PC-9 (cell line): ENCODE results near the gene SLC35F3. TPM values are rescaled to one million over a fixed set of nuclear protein-coding genes. Genes with fewer than 3 reads are reported as not detected.
"Not testable (repeated sequence)": the region's sequence is repeated elsewhere in the genome, so short reads cannot be mapped to it uniquely, and the experiment has no call there.

Experiments used
- BruUV-seq: library from RNA; stranded (reverse); fragments of 400-500 nt; replicated peaks from 2 replicates; lab custom pipeline; 2021; lab: Mats Ljungman, UMichigan
- CTCF ChIA-PET: fragments of 300-600 bp; sonication (Branson Sonifier 250); formaldehyde crosslinking; loops from one replicate; lab custom pipeline; 2022; ENCODE audit warnings: antibody characterized with exemption; lab: Charles Lee
- POLR2A ChIA-PET: fragments of 300-600 bp; sonication (Branson Sonifier 250); formaldehyde crosslinking; loops from one replicate; lab custom pipeline; 2022; ENCODE audit warnings: antibody characterized with exemption; ENCODE audit not compliant: unreplicated experiment; lab: Charles Lee
- DNase-seq, 2 experiments: peaks; one replicate each; pipeline versions ENCODE4 v3.0.0 to v3.0.0-alpha.2; 2015 to 2022; ENCODE audit warnings: mixed read lengths in 1 of 2
- H2AFZ ChIP-seq: fragments of 200-600 bp; sonication (generic); 2 replicates; pipeline ENCODE4 v1.8.1; 2017; ENCODE audit warnings: antibody characterized with exemption
- H3F3A ChIP-seq: fragments of 200-600 bp; sonication (generic); 2 replicates; pipeline ENCODE4 v1.8.1; 2017; ENCODE audit warnings: antibody characterized with exemption, mild to moderate bottlenecking, low read depth; ENCODE audit not compliant: insufficient read depth
- H3K27ac ChIP-seq: fragments of 200-600 bp; sonication (generic); 2 replicates; pipeline ENCODE4 v1.6.1; 2016; ENCODE audit warnings: mixed run types
- H3K27me3 ChIP-seq: fragments of 200-600 bp; sonication (generic); 2 replicates; pipeline ENCODE4 v1.6.1; 2016; ENCODE audit warnings: low read depth, mixed run types; ENCODE audit not compliant: insufficient read depth
- H3K36me3 ChIP-seq: fragments of 200-600 bp; sonication (generic); 2 replicates; pipeline ENCODE4 v1.6.1; 2016; ENCODE audit warnings: low read depth, mixed run types
- H3K4me1 ChIP-seq: fragments of 200-600 bp; sonication (generic); replicated peaks from 2 replicates; pipeline ENCODE4 v1.6.1; 2016; ENCODE audit warnings: mixed run types; ENCODE audit not compliant: insufficient read depth
- H3K4me2 ChIP-seq: fragments of 200-600 bp; sonication (generic); 2 replicates; pipeline ENCODE4 v1.6.1; 2017; ENCODE audit warnings: mixed run types
- H3K4me3 ChIP-seq: fragments of 200-600 bp; sonication (generic); 2 replicates; pipeline ENCODE4 v1.6.1; 2016; ENCODE audit warnings: mixed run types
- H3K79me2 ChIP-seq: fragments of 200-600 bp; sonication (generic); 2 replicates; pipeline ENCODE4 v1.6.1; 2017; ENCODE audit warnings: low read depth, mixed run types
- H3K9me2 ChIP-seq: fragments of 200-600 bp; sonication (generic); 2 replicates; pipeline ENCODE4 v1.8.1; 2017; ENCODE audit warnings: mild to moderate bottlenecking; ENCODE audit not compliant: insufficient read depth
- H3K9me3 ChIP-seq: fragments of 200-600 bp; sonication (generic); 2 replicates; pipeline ENCODE4 v1.8.1; 2016; ENCODE audit warnings: low read depth; ENCODE audit not compliant: insufficient read depth
- H4K20me1 ChIP-seq: fragments of 200-600 bp; sonication (generic); 2 replicates; pipeline ENCODE4 v1.8.1; 2017; ENCODE audit not compliant: insufficient read depth
- EZH2 ChIP-seq: fragments of 200-600 bp; sonication (generic); IDR thresholded peaks from 2 replicates; pipeline ENCODE4 v1.8.0; 2017; ENCODE audit warnings: antibody characterized with exemption, low read depth
- intact Hi-C: fragments of 100-400 bp; cut with micrococcal nuclease; formaldehyde crosslinking; loops from one replicate; pipeline ENCODE4 v1.10.0; 2022; ENCODE audit not compliant: unreplicated experiment
- total RNA-seq: library from RNA; stranded (reverse); gene quantifications from 2 replicates; pipeline ENCODE4 v1.2.3, GENCODE V29; 2021
- TF ChIP-seq, protein P1 (sequence below): fragments of 200-600 bp; sonication (generic); conservative IDR thresholded peaks from 2 replicates; pipeline ENCODE4 v1.6.1; 2017; ENCODE audit warnings: mixed run types, antibody characterized with exemption, mild to moderate bottlenecking, moderate library complexity

SLC35F3 gene
- total RNA-seq, 1 experiment from 2014 or later, result 6.1 TPM

DNA sequence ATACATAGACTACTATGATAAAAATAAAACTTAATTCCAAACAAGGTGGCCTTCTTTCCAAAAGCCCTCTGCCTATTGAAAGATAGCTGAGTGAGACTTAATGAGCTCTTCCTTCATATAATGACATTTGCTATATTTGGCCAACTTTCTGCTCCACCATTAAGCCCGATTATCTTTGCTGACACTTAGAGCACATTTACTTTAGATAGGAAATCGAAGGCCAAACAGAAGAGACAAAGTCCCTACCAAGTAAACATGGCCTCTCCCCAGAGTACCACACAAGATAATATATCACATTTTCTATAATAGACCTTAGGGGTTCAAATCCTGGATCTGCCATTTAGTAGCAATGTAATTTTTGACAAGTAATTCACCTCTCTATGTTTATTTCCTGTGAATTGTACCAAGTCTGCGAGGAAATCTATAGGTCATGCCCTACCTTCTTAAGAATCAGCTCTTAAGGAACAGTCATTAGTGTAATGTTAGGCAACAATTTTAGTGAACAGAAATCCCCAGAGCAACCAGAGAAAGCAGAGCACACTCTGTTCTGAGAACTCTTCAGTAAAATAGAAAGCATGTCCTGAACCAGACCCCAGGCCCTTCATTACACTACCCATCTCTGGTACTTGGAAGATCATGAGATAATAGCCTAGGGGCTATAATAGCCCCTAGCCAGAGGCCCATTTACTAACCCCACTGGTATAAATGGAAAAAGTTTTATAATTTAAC lies 451.5 kb downstream of the SLC35F3 start:
- POLR2A ChIA-PET, result interaction anchor here (0.6 to 0.7 kb wide), 2 partner anchors 15 to 143 kb away, joined by 3 to 4 read pairs; no protein-coding TSS in a partner anchor

DNA sequence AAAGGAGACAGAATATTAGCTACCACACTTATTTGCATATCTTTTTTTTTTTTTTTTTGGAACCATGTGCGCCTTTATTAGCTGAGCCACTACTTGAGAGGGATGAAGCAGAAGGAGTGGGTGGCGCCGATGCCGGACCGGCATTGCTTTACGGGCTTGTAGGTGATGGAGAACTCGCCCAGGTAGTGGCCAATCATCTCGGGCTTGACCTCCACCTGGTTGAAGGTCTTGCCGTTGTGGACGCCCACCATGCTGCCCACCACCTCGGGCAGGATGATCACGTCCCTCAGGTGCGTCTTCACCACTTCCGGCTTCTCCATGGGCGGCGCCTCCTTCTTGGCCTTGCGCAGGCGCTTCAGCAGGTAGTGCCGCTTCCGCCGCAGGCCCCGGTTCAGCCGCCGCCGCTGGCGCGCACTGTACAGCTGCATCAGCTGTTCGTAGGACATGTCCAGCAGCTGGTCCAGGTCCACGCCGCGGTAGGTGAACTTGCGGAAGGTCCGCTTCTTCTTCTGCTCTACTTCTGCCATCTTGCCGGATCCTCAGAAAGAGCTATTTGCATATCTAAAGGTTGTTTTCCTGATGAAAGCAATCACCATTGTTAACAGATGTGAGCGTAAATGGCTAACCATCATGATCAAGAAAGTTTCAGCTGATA lies 452.3 kb downstream of the SLC35F3 start:
- H3K4me1 ChIP-seq, H3K27me3 ChIP-seq, H2AFZ ChIP-seq, H3K36me3 ChIP-seq, H3K4me2 ChIP-seq, H4K20me1 ChIP-seq, H3K27ac ChIP-seq, H3K9me3 ChIP-seq, H3K4me3 ChIP-seq, BruUV-seq, H3K79me2 ChIP-seq, CTCF ChIA-PET, intact Hi-C loops, H3K9me2 ChIP-seq, H3F3A ChIP-seq: not testable (repeated sequence)
- POLR2A ChIA-PET, result interaction anchor here (0.6 to 0.7 kb wide), 3 partner anchors 15 to 192 kb away, joined by 3 to 16 read pairs (median 4); no protein-coding TSS in a partner anchor
- DNase-seq, result peak in 1 of 2 experiments; percentile 46

More for the DNA sequence above, 451.5 kb downstream of the SLC35F3 start:
- BruUV-seq, result TSS peak; percentile 89
- no peaks in the 10 kb centered on the region; the same call in 1 of the 2 replicates for H3F3A ChIP-seq
- H3K79me2 ChIP-seq, result no peaks in the 10 kb centered on the region
- no peak overlapping the region for H3K27ac ChIP-seq
- H3K4me3 ChIP-seq, result no peak overlapping the region
- CTCF ChIA-PET, result no interaction called here
- no peaks in the 10 kb centered on the region for H3K9me2 ChIP-seq
- no peak overlapping the region for H3K4me2 ChIP-seq
- no peak for DNase-seq
- TF ChIP-seq EZH2, result no peak
- TF ChIP-seq, protein P1, sequence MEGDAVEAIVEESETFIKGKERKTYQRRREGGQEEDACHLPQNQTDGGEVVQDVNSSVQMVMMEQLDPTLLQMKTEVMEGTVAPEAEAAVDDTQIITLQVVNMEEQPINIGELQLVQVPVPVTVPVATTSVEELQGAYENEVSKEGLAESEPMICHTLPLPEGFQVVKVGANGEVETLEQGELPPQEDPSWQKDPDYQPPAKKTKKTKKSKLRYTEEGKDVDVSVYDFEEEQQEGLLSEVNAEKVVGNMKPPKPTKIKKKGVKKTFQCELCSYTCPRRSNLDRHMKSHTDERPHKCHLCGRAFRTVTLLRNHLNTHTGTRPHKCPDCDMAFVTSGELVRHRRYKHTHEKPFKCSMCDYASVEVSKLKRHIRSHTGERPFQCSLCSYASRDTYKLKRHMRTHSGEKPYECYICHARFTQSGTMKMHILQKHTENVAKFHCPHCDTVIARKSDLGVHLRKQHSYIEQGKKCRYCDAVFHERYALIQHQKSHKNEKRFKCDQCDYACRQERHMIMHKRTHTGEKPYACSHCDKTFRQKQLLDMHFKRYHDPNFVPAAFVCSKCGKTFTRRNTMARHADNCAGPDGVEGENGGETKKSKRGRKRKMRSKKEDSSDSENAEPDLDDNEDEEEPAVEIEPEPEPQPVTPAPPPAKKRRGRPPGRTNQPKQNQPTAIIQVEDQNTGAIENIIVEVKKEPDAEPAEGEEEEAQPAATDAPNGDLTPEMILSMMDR, result no peak
- H3K9me3 ChIP-seq, result no peaks in the 10 kb centered on the region; the same call in 1 of the 2 replicates
- intact Hi-C loops, result no loop called here
- H2AFZ ChIP-seq, result no peak overlapping the region
- no peaks in the 10 kb centered on the region for H4K20me1 ChIP-seq
- H3K27me3 ChIP-seq, result no peaks in the 10 kb centered on the region
- no peaks in the 10 kb centered on the region for H3K4me1 ChIP-seq
- no peaks in the 10 kb centered on the region for H3K36me3 ChIP-seq

DNA sequence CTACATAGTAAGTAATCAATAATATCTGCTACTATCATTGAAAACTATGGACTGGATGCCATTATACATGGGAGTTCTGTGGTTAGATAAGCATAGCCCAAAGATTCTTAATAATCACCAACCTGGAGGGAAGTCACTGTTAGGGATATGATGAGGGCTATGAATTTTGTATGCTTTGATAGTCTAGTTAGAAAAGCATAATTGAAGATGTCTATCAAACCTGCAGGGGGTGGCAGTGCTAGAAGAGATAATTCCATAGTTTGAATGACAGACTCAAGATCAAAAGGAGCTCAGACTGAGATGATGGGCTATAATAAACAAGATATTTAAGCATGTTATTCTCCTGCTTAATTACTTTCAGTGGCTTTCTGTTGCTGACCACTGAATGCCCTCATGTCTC lies 453.4 kb downstream of the SLC35F3 start:
- no peak overlapping the region for H3K4me3 ChIP-seq
- H3K4me2 ChIP-seq, result no peak overlapping the region
- H3K4me1 ChIP-seq, result no peaks in the 10 kb centered on the region
- BruUV-seq, result no TSS peak
- intact Hi-C loops, result no loop called here
- no peak overlapping the region; the same call in 1 of the 2 replicates for H2AFZ ChIP-seq
- no peaks in the 10 kb centered on the region for H4K20me1 ChIP-seq
- ChIA-PET POLR2A (no interaction called here), CTCF (no interaction called here)
- no peaks in the 10 kb centered on the region for H3K79me2 ChIP-seq
- no peaks in the 10 kb centered on the region for H3F3A ChIP-seq
- no peaks in the 10 kb centered on the region for H3K27me3 ChIP-seq
- no peak for DNase-seq
- no peak for TF ChIP-seq EZH2
- TF ChIP-seq, protein P1, result no peak
- H3K9me2 ChIP-seq, result no peaks in the 10 kb centered on the region
- H3K27ac ChIP-seq, result no peak overlapping the region
- H3K9me3 ChIP-seq, result no peaks in the 10 kb centered on the region; the same call in 1 of the 2 replicates
- H3K36me3 ChIP-seq, result no peaks in the 10 kb centered on the region
